HepG2 (cell line): ENCODE data around the gene VASN. TPM values are rescaled to one million over a fixed set of nuclear protein-coding genes. Genes with fewer than 3 reads are reported as not detected.

Experiments
- GABPB1 ChIP-seq: IDR thresholded peaks from 2 replicates; pipeline ENCODE4 v1.6.1; 2016; ENCODE audit warnings: mild to moderate bottlenecking, missing genetic modification reagents, moderate library complexity, missing compliant biosample characterization
- GATA4 ChIP-seq: sonication (generic); IDR thresholded peaks from 2 replicates; pipeline ENCODE4 v1.6.1; 2016; ENCODE audit warnings: antibody characterized with exemption, low read depth, borderline replicate concordance
- KLF9 ChIP-seq: IDR thresholded peaks from 2 replicates; pipeline ENCODE4 v1.6.1; 2016; ENCODE audit warnings: low read depth
- MBD4 ChIP-seq: IDR thresholded peaks from 2 replicates; pipeline ENCODE4 v1.6.1; 2012; ENCODE audit warnings: low read length, inconsistent platforms, borderline replicate concordance
- MYC ChIP-seq: sonication (generic); formaldehyde crosslinking; IDR thresholded peaks from 2 replicates; pipeline ENCODE4 v1.9.0; 2021; ENCODE audit warnings: missing genetic modification reagents, borderline replicate concordance
- NCOA5 ChIP-seq: sonication (generic); formaldehyde crosslinking; IDR thresholded peaks from 2 replicates; pipeline ENCODE4 v1.4.0; 2020; ENCODE audit warnings: missing genetic modification reagents
- ONECUT2 ChIP-seq: sonication (generic); formaldehyde crosslinking; IDR thresholded peaks from 2 replicates; pipeline ENCODE4 v1.4.0; 2020; ENCODE audit warnings: missing genetic modification reagents
- PHF20 ChIP-seq: sonication (generic); formaldehyde crosslinking; IDR thresholded peaks from 2 replicates; pipeline ENCODE4 v1.5.0; 2020; ENCODE audit warnings: mild to moderate bottlenecking, missing genetic modification reagents
- PRDM15 ChIP-seq: sonication (generic); formaldehyde crosslinking; IDR thresholded peaks from 2 replicates; pipeline ENCODE4 v1.4.0; 2020; ENCODE audit warnings: missing genetic modification reagents
- SMARCC2 ChIP-seq: fragments of 450-650 bp; IDR thresholded peaks from 2 replicates; pipeline ENCODE4 v1.6.1; 2017; ENCODE audit warnings: antibody characterized with exemption, mild to moderate bottlenecking
- ZKSCAN1 ChIP-seq: fragments of 150-350 bp; IDR thresholded peaks from 2 replicates; pipeline ENCODE4 v1.6.1; 2014; ENCODE audit warnings: low read length
- ZNF142 ChIP-seq: sonication (generic); formaldehyde crosslinking; IDR thresholded peaks from 2 replicates; pipeline ENCODE4 v1.4.0; 2020; ENCODE audit warnings: missing genetic modification reagents
- ZNF20 ChIP-seq: sonication (generic); formaldehyde crosslinking; IDR thresholded peaks from 2 replicates; pipeline ENCODE4 v1.4.0; 2020; ENCODE audit warnings: mild to moderate bottlenecking, moderate library complexity, missing genetic modification reagents
- ZNF230 ChIP-seq: sonication (generic); formaldehyde crosslinking; IDR thresholded peaks from 2 replicates; pipeline ENCODE4 v1.4.0; 2020; ENCODE audit warnings: mild to moderate bottlenecking, missing genetic modification reagents
- ZNF616 ChIP-seq: sonication (generic); formaldehyde crosslinking; IDR thresholded peaks from 2 replicates; pipeline ENCODE4 v1.5.0; 2020; ENCODE audit warnings: low read depth, mild to moderate bottlenecking, missing genetic modification reagents
- polyA plus RNA-seq, 8 experiments: library from polyadenylated mRNA; depleted of rRNA in 3 of 8; stranded (reverse) in 7 of 8; unstranded in 1 of 8; fragments of >200 nt; fragmentation: Illumina TruSeq in 4 of 8; extraction: Trizol in 4 of 8; gene quantifications; 2 replicates each; pipeline versions ENCODE4 v1.2.1 to v1.2.3, GENCODE V29; 2011 to 2016; ENCODE audit warnings: low read depth in 4 of 8, missing spikeins in 1 of 8, mixed read lengths in 1 of 8; ENCODE audit not compliant: insufficient read depth in 1 of 8
- total RNA-seq, 5 experiments: library from RNA; depleted of rRNA; stranded (reverse); fragments of >200 nt; fragmentation: Illumina TruSeq; extraction: Trizol; gene quantifications; 2 replicates each; pipeline ENCODE4 v1.2.3, GENCODE V29; 2016; ENCODE audit warnings: low read depth in 1 of 5
- TF ChIP-seq, protein P1 (sequence below): sonication (generic); formaldehyde crosslinking; IDR thresholded peaks from 2 replicates; pipeline ENCODE4 v1.5.0; 2020; ENCODE audit warnings: missing genetic modification reagents, mild to moderate bottlenecking, borderline replicate concordance
- TF ChIP-seq, protein P2 (sequence below): IDR thresholded peaks from 2 replicates; pipeline ENCODE4 v1.6.1; 2016; ENCODE audit warnings: low read depth, control low read depth
- TF ChIP-seq, protein P3 (sequence below): sonication (generic); formaldehyde crosslinking; IDR thresholded peaks from 2 replicates; pipeline ENCODE4 v1.4.0; 2020; ENCODE audit warnings: low read depth, mild to moderate bottlenecking, missing genetic modification reagents

VASN gene
- total and polyA plus RNA-seq, 2 of the 13 experiments (the other 11 are each of a cell fraction or from before 2014, with no cell fraction given): 8.4 to 18.2 TPM

DNA sequence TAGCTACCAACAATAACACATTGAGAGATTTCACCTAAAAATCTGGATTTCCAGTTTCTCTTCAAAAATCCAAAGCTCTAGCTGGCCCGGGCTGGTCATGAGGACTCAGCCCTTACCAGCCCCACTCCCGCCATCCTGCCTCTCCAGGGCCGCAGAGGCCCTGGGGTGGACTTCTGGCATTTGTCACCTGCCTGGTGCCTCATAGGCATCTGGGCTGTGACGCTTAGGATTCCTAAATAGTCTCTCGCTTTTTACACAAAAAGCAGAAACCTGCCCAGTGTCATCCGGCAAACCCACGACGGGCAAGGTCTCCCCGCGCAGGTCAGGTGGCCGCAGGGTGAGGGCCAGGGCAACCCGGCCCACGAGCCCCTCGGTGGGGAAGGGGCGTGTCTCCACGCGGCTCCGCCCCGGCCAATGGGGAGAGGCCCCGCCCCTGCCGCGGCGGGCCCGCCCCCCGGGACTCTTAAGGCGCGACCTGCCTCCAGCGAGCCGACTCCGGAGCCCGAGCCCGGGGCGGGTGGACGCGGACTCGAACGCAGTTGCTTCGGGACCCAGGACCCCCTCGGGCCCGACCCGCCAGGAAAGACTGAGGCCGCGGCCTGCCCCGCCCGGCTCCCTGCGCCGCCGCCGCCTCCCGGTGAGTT is at the start of gene VASN (continued):
- TF ChIP-seq, protein P1, sequence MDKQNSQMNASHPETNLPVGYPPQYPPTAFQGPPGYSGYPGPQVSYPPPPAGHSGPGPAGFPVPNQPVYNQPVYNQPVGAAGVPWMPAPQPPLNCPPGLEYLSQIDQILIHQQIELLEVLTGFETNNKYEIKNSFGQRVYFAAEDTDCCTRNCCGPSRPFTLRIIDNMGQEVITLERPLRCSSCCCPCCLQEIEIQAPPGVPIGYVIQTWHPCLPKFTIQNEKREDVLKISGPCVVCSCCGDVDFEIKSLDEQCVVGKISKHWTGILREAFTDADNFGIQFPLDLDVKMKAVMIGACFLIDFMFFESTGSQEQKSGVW (CRISPR knock-in tag): no peak
- no peak for TF ChIP-seq ONECUT2
- peak; percentile 60; the same call in 1 of the 2 replicates for TF ChIP-seq MYC (CRISPR knock-in tag)
- no peak for TF ChIP-seq MBD4
- TF ChIP-seq KLF9 (CRISPR knock-in tag): no peak
- TF ChIP-seq GATA4: peak; percentile 75
- TF ChIP-seq ZNF230 (CRISPR knock-in tag): no peak
- TF ChIP-seq GABPB1: peak; percentile 55; the same call in 1 of the 2 replicates
- TF ChIP-seq NCOA5 (CRISPR knock-in tag): no peak
- peak; percentile 37; the same call in 1 of the 2 replicates for TF ChIP-seq PRDM15 (CRISPR knock-in tag)
- TF ChIP-seq, protein P2, sequence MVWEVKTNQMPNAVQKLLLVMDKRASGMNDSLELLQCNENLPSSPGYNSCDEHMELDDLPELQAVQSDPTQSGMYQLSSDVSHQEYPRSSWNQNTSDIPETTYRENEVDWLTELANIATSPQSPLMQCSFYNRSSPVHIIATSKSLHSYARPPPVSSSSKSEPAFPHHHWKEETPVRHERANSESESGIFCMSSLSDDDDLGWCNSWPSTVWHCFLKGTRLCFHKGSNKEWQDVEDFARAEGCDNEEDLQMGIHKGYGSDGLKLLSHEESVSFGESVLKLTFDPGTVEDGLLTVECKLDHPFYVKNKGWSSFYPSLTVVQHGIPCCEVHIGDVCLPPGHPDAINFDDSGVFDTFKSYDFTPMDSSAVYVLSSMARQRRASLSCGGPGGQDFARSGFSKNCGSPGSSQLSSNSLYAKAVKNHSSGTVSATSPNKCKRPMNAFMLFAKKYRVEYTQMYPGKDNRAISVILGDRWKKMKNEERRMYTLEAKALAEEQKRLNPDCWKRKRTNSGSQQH (CRISPR knock-in tag): peak; percentile 67; the same call in 1 of the 2 replicates
- no peak for TF ChIP-seq PHF20 (CRISPR knock-in tag)
- no peak for TF ChIP-seq ZNF616
- no peak for TF ChIP-seq ZKSCAN1
- peak; percentile 79 for TF ChIP-seq ZNF142
- TF ChIP-seq, protein P3, sequence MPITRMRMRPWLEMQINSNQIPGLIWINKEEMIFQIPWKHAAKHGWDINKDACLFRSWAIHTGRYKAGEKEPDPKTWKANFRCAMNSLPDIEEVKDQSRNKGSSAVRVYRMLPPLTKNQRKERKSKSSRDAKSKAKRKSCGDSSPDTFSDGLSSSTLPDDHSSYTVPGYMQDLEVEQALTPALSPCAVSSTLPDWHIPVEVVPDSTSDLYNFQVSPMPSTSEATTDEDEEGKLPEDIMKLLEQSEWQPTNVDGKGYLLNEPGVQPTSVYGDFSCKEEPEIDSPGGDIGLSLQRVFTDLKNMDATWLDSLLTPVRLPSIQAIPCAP (CRISPR knock-in tag): no peak
- TF ChIP-seq SMARCC2: no peak
- no peak for TF ChIP-seq ZNF20 (CRISPR knock-in tag)
